ENCODE measurements around the gene DCTN2.

The DCTN2 gene

GRCh38 chr12:57485695-57486094 is 61.3 kb downstream of the DCTN2 start:
- DNase-seq = no peak

DNA sequence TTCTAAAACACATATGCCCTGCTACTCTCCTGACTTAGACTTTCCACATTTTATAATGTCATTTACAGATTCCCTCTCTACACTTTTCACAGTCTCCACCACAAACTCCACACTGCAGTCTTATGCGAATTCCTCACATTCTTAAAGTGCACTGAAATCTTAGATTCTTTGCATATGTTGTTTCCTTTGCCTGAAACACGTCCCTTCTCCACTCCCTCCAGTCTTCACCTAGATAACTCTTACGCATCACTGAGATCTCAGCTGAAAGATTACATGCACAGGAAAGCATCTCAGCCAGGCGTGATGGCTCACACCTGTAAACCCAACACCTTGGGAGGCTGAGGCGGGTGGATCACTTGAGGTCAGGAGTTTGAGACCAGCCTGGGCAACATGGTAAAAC is 63.5 kb downstream of the DCTN2 start:
- no peak for DNase-seq

- no peak for DNase-seq
Measured at GRCh38 chr12:57481671-57482070, 65.3 kb downstream of the DCTN2 start.
